WTC11 (cell line): ENCODE measurements around the gene COLEC12.

ENCODE experiments used
- CTCF ChIP-seq: fragments of 200-600 bp; IDR thresholded peaks from 2 replicates; pipeline ENCODE4 v1.8.0; 2022; ENCODE audit warnings: antibody characterized with exemption
- FOXJ3 ChIP-seq: sonication (generic); formaldehyde crosslinking; IDR thresholded peaks from 2 replicates; pipeline ENCODE4 v1.9.0; 2021; ENCODE audit warnings: missing genetic modification reagents, mild to moderate bottlenecking, borderline replicate concordance
- GABPB1 ChIP-seq: sonication (generic); formaldehyde crosslinking; IDR thresholded peaks from 2 replicates; pipeline ENCODE4 v1.8.1; 2023; ENCODE audit warnings: mild to moderate bottlenecking, missing genetic modification reagents
- IRF2 ChIP-seq: sonication (generic); formaldehyde crosslinking; IDR thresholded peaks from 2 replicates; pipeline ENCODE4 v1.8.0; 2022; ENCODE audit warnings: low read depth, missing genetic modification reagents, borderline replicate concordance
- NR2C2 ChIP-seq: sonication (generic); formaldehyde crosslinking; IDR thresholded peaks from 2 replicates; pipeline ENCODE4 v1.8.0; 2022; ENCODE audit warnings: mild to moderate bottlenecking, missing genetic modification reagents
- USF2 ChIP-seq: sonication (generic); formaldehyde crosslinking; IDR thresholded peaks from 2 replicates; pipeline ENCODE4 v1.8.1; 2023; ENCODE audit warnings: mild to moderate bottlenecking, missing genetic modification reagents, moderate library complexity
- ZBTB21 ChIP-seq: sonication (generic); formaldehyde crosslinking; IDR thresholded peaks from 2 replicates; pipeline ENCODE4 v1.8.1; 2023; ENCODE audit warnings: mild to moderate bottlenecking, missing genetic modification reagents, borderline replicate concordance
- ZNF219 ChIP-seq: sonication (generic); formaldehyde crosslinking; IDR thresholded peaks from 2 replicates; pipeline ENCODE4 v1.8.0; 2023; ENCODE audit warnings: missing genetic modification reagents, mild to moderate bottlenecking, borderline replicate concordance
- ZNF317 ChIP-seq: sonication (generic); formaldehyde crosslinking; IDR thresholded peaks from 2 replicates; pipeline ENCODE4 v1.8.1; 2023; ENCODE audit warnings: low read depth, mild to moderate bottlenecking, moderate library complexity, missing genetic modification reagents, borderline replicate concordance
- TF ChIP-seq, protein P1 (sequence below): sonication (generic); formaldehyde crosslinking; IDR thresholded peaks from 2 replicates; pipeline ENCODE4 v1.8.1; 2023; ENCODE audit warnings: mild to moderate bottlenecking, moderate library complexity, missing genetic modification reagents
- TF ChIP-seq, protein P2 (sequence below): sonication (generic); formaldehyde crosslinking; IDR thresholded peaks from 2 replicates; pipeline ENCODE4 v1.8.0; 2022; ENCODE audit warnings: mild to moderate bottlenecking, missing genetic modification reagents
- TF ChIP-seq, protein P3 (sequence below): fragments of 250-450 bp; sonication (Bioruptor Pico); IDR thresholded peaks from 2 replicates; pipeline ENCODE4 v1.9.0; 2021; ENCODE audit warnings: mild to moderate bottlenecking, borderline replicate concordance
- TF ChIP-seq, protein P4 (sequence below): sonication (generic); formaldehyde crosslinking; IDR thresholded peaks from 2 replicates; pipeline ENCODE4 v1.8.0; 2022; ENCODE audit warnings: mild to moderate bottlenecking, missing genetic modification reagents
- TF ChIP-seq, protein P5 (sequence below): sonication (generic); formaldehyde crosslinking; IDR thresholded peaks from 2 replicates; pipeline ENCODE4 v1.8.1; 2022; ENCODE audit warnings: low read depth, missing genetic modification reagents, borderline replicate concordance

GRCh38 chr18:320155-320554 lies 180.3 kb downstream of the COLEC12 start:
- no peak for TF ChIP-seq GABPB1
- TF ChIP-seq, protein P1, sequence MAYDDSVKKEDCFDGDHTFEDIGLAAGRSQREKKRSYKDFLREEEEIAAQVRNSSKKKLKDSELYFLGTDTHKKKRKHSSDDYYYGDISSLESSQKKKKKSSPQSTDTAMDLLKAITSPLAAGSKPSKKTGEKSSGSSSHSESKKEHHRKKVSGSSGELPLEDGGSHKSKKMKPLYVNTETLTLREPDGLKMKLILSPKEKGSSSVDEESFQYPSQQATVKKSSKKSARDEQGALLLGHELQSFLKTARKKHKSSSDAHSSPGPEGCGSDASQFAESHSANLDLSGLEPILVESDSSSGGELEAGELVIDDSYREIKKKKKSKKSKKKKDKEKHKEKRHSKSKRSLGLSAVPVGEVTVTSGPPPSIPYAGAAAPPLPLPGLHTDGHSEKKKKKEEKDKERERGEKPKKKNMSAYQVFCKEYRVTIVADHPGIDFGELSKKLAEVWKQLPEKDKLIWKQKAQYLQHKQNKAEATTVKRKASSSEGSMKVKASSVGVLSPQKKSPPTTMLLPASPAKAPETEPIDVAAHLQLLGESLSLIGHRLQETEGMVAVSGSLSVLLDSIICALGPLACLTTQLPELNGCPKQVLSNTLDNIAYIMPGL (CRISPR knock-in tag): no peak
- TF ChIP-seq CTCF: no peak
- TF ChIP-seq, protein P2, sequence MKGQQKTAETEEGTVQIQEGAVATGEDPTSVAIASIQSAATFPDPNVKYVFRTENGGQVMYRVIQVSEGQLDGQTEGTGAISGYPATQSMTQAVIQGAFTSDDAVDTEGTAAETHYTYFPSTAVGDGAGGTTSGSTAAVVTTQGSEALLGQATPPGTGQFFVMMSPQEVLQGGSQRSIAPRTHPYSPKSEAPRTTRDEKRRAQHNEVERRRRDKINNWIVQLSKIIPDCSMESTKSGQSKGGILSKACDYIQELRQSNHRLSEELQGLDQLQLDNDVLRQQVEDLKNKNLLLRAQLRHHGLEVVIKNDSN (CRISPR knock-in tag): no peak
- no peak for TF ChIP-seq IRF2 (CRISPR knock-in tag)
- no peak for TF ChIP-seq USF2 (CRISPR knock-in tag)
- TF ChIP-seq, protein P3, sequence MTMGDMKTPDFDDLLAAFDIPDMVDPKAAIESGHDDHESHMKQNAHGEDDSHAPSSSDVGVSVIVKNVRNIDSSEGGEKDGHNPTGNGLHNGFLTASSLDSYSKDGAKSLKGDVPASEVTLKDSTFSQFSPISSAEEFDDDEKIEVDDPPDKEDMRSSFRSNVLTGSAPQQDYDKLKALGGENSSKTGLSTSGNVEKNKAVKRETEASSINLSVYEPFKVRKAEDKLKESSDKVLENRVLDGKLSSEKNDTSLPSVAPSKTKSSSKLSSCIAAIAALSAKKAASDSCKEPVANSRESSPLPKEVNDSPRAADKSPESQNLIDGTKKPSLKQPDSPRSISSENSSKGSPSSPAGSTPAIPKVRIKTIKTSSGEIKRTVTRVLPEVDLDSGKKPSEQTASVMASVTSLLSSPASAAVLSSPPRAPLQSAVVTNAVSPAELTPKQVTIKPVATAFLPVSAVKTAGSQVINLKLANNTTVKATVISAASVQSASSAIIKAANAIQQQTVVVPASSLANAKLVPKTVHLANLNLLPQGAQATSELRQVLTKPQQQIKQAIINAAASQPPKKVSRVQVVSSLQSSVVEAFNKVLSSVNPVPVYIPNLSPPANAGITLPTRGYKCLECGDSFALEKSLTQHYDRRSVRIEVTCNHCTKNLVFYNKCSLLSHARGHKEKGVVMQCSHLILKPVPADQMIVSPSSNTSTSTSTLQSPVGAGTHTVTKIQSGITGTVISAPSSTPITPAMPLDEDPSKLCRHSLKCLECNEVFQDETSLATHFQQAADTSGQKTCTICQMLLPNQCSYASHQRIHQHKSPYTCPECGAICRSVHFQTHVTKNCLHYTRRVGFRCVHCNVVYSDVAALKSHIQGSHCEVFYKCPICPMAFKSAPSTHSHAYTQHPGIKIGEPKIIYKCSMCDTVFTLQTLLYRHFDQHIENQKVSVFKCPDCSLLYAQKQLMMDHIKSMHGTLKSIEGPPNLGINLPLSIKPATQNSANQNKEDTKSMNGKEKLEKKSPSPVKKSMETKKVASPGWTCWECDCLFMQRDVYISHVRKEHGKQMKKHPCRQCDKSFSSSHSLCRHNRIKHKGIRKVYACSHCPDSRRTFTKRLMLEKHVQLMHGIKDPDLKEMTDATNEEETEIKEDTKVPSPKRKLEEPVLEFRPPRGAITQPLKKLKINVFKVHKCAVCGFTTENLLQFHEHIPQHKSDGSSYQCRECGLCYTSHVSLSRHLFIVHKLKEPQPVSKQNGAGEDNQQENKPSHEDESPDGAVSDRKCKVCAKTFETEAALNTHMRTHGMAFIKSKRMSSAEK: no peak
- TF ChIP-seq ZBTB21 (CRISPR knock-in tag): no peak
- no peak for TF ChIP-seq ZNF317 (CRISPR knock-in tag)
- TF ChIP-seq, protein P4, sequence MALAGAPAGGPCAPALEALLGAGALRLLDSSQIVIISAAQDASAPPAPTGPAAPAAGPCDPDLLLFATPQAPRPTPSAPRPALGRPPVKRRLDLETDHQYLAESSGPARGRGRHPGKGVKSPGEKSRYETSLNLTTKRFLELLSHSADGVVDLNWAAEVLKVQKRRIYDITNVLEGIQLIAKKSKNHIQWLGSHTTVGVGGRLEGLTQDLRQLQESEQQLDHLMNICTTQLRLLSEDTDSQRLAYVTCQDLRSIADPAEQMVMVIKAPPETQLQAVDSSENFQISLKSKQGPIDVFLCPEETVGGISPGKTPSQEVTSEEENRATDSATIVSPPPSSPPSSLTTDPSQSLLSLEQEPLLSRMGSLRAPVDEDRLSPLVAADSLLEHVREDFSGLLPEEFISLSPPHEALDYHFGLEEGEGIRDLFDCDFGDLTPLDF (CRISPR knock-in tag): no peak
- TF ChIP-seq FOXJ3 (CRISPR knock-in tag): no peak
- no peak for TF ChIP-seq ZNF219 (CRISPR knock-in tag)
- no peak for TF ChIP-seq NR2C2
- TF ChIP-seq, protein P5, sequence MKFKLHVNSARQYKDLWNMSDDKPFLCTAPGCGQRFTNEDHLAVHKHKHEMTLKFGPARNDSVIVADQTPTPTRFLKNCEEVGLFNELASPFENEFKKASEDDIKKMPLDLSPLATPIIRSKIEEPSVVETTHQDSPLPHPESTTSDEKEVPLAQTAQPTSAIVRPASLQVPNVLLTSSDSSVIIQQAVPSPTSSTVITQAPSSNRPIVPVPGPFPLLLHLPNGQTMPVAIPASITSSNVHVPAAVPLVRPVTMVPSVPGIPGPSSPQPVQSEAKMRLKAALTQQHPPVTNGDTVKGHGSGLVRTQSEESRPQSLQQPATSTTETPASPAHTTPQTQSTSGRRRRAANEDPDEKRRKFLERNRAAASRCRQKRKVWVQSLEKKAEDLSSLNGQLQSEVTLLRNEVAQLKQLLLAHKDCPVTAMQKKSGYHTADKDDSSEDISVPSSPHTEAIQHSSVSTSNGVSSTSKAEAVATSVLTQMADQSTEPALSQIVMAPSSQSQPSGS (CRISPR knock-in tag): no peak
